HepG2 (cell line): ENCODE results near the gene COPZ2. TPM values are rescaled to one million over a fixed set of nuclear protein-coding genes. Genes with fewer than 3 reads are reported as not detected.

Source experiments
- ATAC-seq: fragments of 200-7000 bp; cut with Tn5 transposase; 3 replicates; pipeline ENCODE4 v1.9.1; 2020; ENCODE audit warnings: mild to moderate bottlenecking, moderate library complexity
- BruUV-seq: library from RNA; stranded (reverse); fragments of 400-500 nt; replicated peaks from 2 replicates; lab custom pipeline; 2021; lab: Mats Ljungman, UMichigan
- CTCF ChIA-PET: fragments of 300-600 bp; formaldehyde crosslinking; extraction: SDS; loops from one replicate; lab custom pipeline; 2021; ENCODE audit warnings: low total read pairs, inconsistent platforms, low intra/inter-chr PET ratio; lab: Yijun Ruan, JAX
- POLR2A ChIA-PET: fragments of 350-600 bp; sonication (Branson Sonifier 250); formaldehyde crosslinking; loops from one replicate; lab custom pipeline; 2020; ENCODE audit warnings: antibody characterized with exemption, inconsistent platforms; lab: Yijun Ruan, JAX
- DNase-seq: peaks from one replicate; pipeline ENCODE4 v3.0.0-alpha.2; 2015; ENCODE audit warnings: low spot score
- FAIRE-seq: peaks from 3 replicates; lab custom pipeline; 2011; peaks lifted over from hg19 to GRCh38; lab: Jason Lieb, UNC
- H2AFZ ChIP-seq: one replicate; pipeline ENCODE4 v1.6.1; 2011; ENCODE audit warnings: low read length, inconsistent platforms
- H3K27ac ChIP-seq: fragments of 300-600 bp; 3 replicates; pipeline ENCODE4 v1.8.0; 2011; ENCODE audit warnings: mixed run types, mild to moderate bottlenecking, mixed read lengths, low read length, inconsistent platforms; ENCODE audit not compliant: insufficient read depth; ENCODE audit errors: extremely low read length
- H3K27me3 ChIP-seq, 2 experiments: fragments of 200-600 bp in 1 of 2; 2 replicates in 1 of 2; 3 replicates in 1 of 2; pipeline versions ENCODE4 v1.6.0 to v1.8.0; 2011; ENCODE audit warnings: low read length in 2 of 2, mild to moderate bottlenecking in 2 of 2, moderate library complexity in 2 of 2, inconsistent platforms in 1 of 2; ENCODE audit not compliant: insufficient read depth in 2 of 2, control insufficient read depth in 1 of 2
- H3K36me3 ChIP-seq, 2 experiments: fragments of 200-600 bp in 1 of 2; replicated peaks in 1 of 2; 2 replicates in 1 of 2; 3 replicates in 1 of 2; pipeline versions ENCODE4 v1.5.1 to v1.8.0; 2011; ENCODE audit warnings: low read length in 2 of 2, inconsistent platforms in 1 of 2; ENCODE audit not compliant: insufficient read depth in 2 of 2, control insufficient read depth in 1 of 2
- H3K4me1 ChIP-seq: 2 replicates; pipeline ENCODE4 v1.5.1; 2012; ENCODE audit warnings: low read length, inconsistent platforms; ENCODE audit not compliant: insufficient read depth
- H3K4me2 ChIP-seq: 2 replicates; pipeline ENCODE4 v1.6.0; 2011; ENCODE audit warnings: low read depth, low read length, inconsistent platforms
- H3K4me3 ChIP-seq, 3 experiments: fragments of 200-600 bp in 1 of 3; sonication (generic), shearing (Covaris generic) in 1 of 3; replicated peaks in 1 of 3; 2 replicates each; pipeline ENCODE4 v1.5.1; 2011 to 2016; ENCODE audit warnings: low read length in 3 of 3, inconsistent platforms in 2 of 3, low read depth in 2 of 3, mild to moderate bottlenecking in 2 of 3, control low read depth in 1 of 3, mixed read lengths in 1 of 3; ENCODE audit not compliant: insufficient read depth in 1 of 3
- H3K79me2 ChIP-seq: one replicate; pipeline ENCODE4 v1.6.1; 2011; ENCODE audit warnings: low read length, inconsistent platforms; ENCODE audit not compliant: insufficient read depth
- H3K9ac ChIP-seq: 2 replicates; pipeline ENCODE4 v1.6.0; 2011; ENCODE audit warnings: mild to moderate bottlenecking, low read depth, low read length, inconsistent platforms; ENCODE audit not compliant: insufficient read depth
- H3K9me3 ChIP-seq: 2 replicates; pipeline ENCODE4 v1.5.1; 2012; ENCODE audit warnings: mild to moderate bottlenecking, low read length
- H4K20me1 ChIP-seq: 2 replicates; pipeline ENCODE4 v1.6.0; 2011; ENCODE audit warnings: inconsistent platforms, mild to moderate bottlenecking, low read length, moderate library complexity; ENCODE audit not compliant: insufficient read depth
- ATF7-NPFF ChIP-seq: sonication (generic); formaldehyde crosslinking; IDR thresholded peaks from 2 replicates; pipeline ENCODE4 v1.8.1; 2023; ENCODE audit warnings: mild to moderate bottlenecking, low read depth, missing genetic modification reagents, moderate library complexity
- CAMTA2 ChIP-seq: sonication (generic); formaldehyde crosslinking; IDR thresholded peaks from 2 replicates; pipeline ENCODE4 v1.4.0; 2020; ENCODE audit warnings: mild to moderate bottlenecking, missing genetic modification reagents, borderline replicate concordance
- CCDC6 ChIP-seq: sonication (generic); formaldehyde crosslinking; IDR thresholded peaks from 2 replicates; pipeline ENCODE4 v1.8.1; 2022; ENCODE audit warnings: mild to moderate bottlenecking, missing genetic modification reagents, moderate library complexity
- CSRNP1 ChIP-seq: sonication (generic); formaldehyde crosslinking; IDR thresholded peaks from 2 replicates; pipeline ENCODE4 v1.8.1; 2023; ENCODE audit warnings: mild to moderate bottlenecking, missing genetic modification reagents
- EED ChIP-seq: sonication (generic); formaldehyde crosslinking; IDR thresholded peaks from 2 replicates; pipeline ENCODE4 v1.5.0; 2020; ENCODE audit warnings: mild to moderate bottlenecking, missing genetic modification reagents
- HIVEP1 ChIP-seq: sonication (generic); formaldehyde crosslinking; IDR thresholded peaks from 2 replicates; pipeline ENCODE4 v1.4.0; 2020; ENCODE audit warnings: mild to moderate bottlenecking, missing genetic modification reagents
- ZNF235 ChIP-seq: sonication (generic); formaldehyde crosslinking; IDR thresholded peaks from 2 replicates; pipeline ENCODE4 v1.8.1; 2023; ENCODE audit warnings: mild to moderate bottlenecking, missing genetic modification reagents, borderline replicate concordance
- ZNF710 ChIP-seq: sonication (generic); formaldehyde crosslinking; IDR thresholded peaks from 2 replicates; pipeline ENCODE4 v1.5.0; 2020; ENCODE audit warnings: mild to moderate bottlenecking, missing genetic modification reagents, borderline replicate concordance
- ZNF780A ChIP-seq: sonication (generic); formaldehyde crosslinking; IDR thresholded peaks from 2 replicates; pipeline ENCODE4 v1.8.0; 2022; ENCODE audit warnings: mild to moderate bottlenecking, missing genetic modification reagents, moderate library complexity
- WGBS: methylation state at CpG from one replicate; pipeline ENCODE4 v1.1.6; 2017; ENCODE audit warnings: low lambda C conversion rate; 5-methylcytosine and 5-hydroxymethylcytosine counted together
- in situ Hi-C: cut with HindIII; loops from 2 replicates; pipeline ENCODE4 v1.10.0; 2017; ENCODE audit warnings: low pct_unique_long_range_greater_than_20kb; ENCODE audit not compliant: extremely low pct_ligation_motif_present
- intact Hi-C: fragments of 100-400 bp; cut with micrococcal nuclease; formaldehyde crosslinking; loops from one replicate; pipeline ENCODE4 v1.10.0; 2022; ENCODE audit not compliant: unreplicated experiment
- polyA plus RNA-seq, 8 experiments: library from polyadenylated mRNA; depleted of rRNA in 3 of 8; stranded (reverse) in 7 of 8; unstranded in 1 of 8; fragments of >200 nt; fragmentation: Illumina TruSeq in 4 of 8; extraction: Trizol in 4 of 8; gene quantifications; 2 replicates each; pipeline versions ENCODE4 v1.2.1 to v1.2.3, GENCODE V29; 2011 to 2016; ENCODE audit warnings: low read depth in 4 of 8, missing spikeins in 1 of 8, mixed read lengths in 1 of 8; ENCODE audit not compliant: insufficient read depth in 1 of 8
- total RNA-seq, 5 experiments: library from RNA; depleted of rRNA; stranded (reverse); fragments of >200 nt; fragmentation: Illumina TruSeq; extraction: Trizol; gene quantifications; 2 replicates each; pipeline ENCODE4 v1.2.3, GENCODE V29; 2016; ENCODE audit warnings: low read depth in 1 of 5

COPZ2 gene
- total and polyA plus RNA-seq, 2 of the 13 experiments (the other 11 are each of a cell fraction or from before 2014, with no cell fraction given) = 0.61 to 1.5 TPM

GRCh38 chr17:48025904-48026501 is 11.6 kb downstream of the COPZ2 start:
- no TSS peak for BruUV-seq
- in situ Hi-C loops = loop anchor here (5.0 to 10.0 kb wide), 4 partner anchors 46 to 586 kb away; partner anchors contain the start of gene HOXB7
- WGBS = 28% methylated on average over 8 of the region's 8 CpGs
- H3K4me1 ChIP-seq = peaks cover 41% of the 10 kb centered on the region
- H2AFZ ChIP-seq = peak overlapping the region; percentile 66
- 0 out of 2 replicates have a peak overlapping the region, but pooled peaks have one; percentile 13 for H3K9ac ChIP-seq
- no peak for FAIRE-seq
- no peaks in the 10 kb centered on the region for H3K36me3 ChIP-seq
- DNase-seq = no peak
- intact Hi-C loops = loop anchor here (1.0 to 10.0 kb wide), 6 partner anchors 22 to 591 kb away; partner anchors contain the start of genes CBX1, HOXB8 and NFE2L1
- TF ChIP-seq ATF7-NPFF (CRISPR knock-in tag) (peak; percentile 21; the same call in 1 of the 2 replicates), ZNF235 (CRISPR knock-in tag) (peak; percentile 73; the same call in 1 of the 2 replicates), CSRNP1 (CRISPR knock-in tag) (0 out of 2 replicates have a peak, but pooled peaks have one; percentile 17), ZNF780A (CRISPR knock-in tag) (no peak), ZNF710 (0 out of 2 replicates have a peak, but pooled peaks have one; percentile 44), CCDC6 (CRISPR knock-in tag) (0 out of 2 replicates have a peak, but pooled peaks have one; percentile 1), EED (no peak), CAMTA2 (CRISPR knock-in tag) (peak; percentile 32; the same call in 1 of the 2 replicates), HIVEP1 (CRISPR knock-in tag) (peak; percentile 44; the same call in 1 of the 2 replicates)
- ChIA-PET CTCF (interaction anchor here (0.9 to 4.1 kb wide), 9 partner anchors 11 to 592 kb away, joined by 3 to 127 read pairs (median 6); no protein-coding TSS in a partner anchor), POLR2A (interaction anchor here (0.6 to 3.6 kb wide), 11 partner anchors 22 to 105 kb away, joined by 3 to 35 read pairs (median 4); partner anchors contain the start of genes CDK5RAP3, NFE2L1, PNPO and SNX11)
- H3K27ac ChIP-seq = no peak overlapping the region
- no peaks in the 10 kb centered on the region for H3K9me3 ChIP-seq
- peaks cover 4 to 26% of the 10 kb centered on the region in 2 experiments for H3K27me3 ChIP-seq
- ATAC-seq = peak; percentile 1; the same call in 1 of the 3 replicates
- H4K20me1 ChIP-seq = no peaks in the 10 kb centered on the region
- H3K79me2 ChIP-seq = no peaks in the 10 kb centered on the region
- peak overlapping the region in 2 of 3 experiments; percentile 52 to 71; a peak in 3 of 6 replicates for H3K4me3 ChIP-seq
- peak overlapping the region; percentile 96 for H3K4me2 ChIP-seq
